HEK293 (cell line): ENCODE measurements around the gene PTGES2.

Experiments used
- CTCF ChIA-PET: fragments of 350-600 bp; formaldehyde crosslinking; extraction: SDS; loops from one replicate; lab custom pipeline; 2021; ENCODE audit warnings: antibody characterized with exemption; lab: Yijun Ruan, JAX
- POLR2A ChIA-PET: fragments of 300-600 bp; formaldehyde crosslinking; extraction: SDS; loops from one replicate; lab custom pipeline; 2020; ENCODE audit warnings: antibody characterized with exemption, inconsistent platforms; lab: Yijun Ruan, JAX
- H3K27ac ChIP-seq: fragments of 200-500 bp; sonication (Bioruptor generic); 2 replicates; pipeline ENCODE4 v1.5.1; 2014; ENCODE audit warnings: low read depth, low read length, control low read depth, inconsistent platforms; ENCODE audit errors: extremely low read depth
- H3K36me3 ChIP-seq, 2 experiments: fragments of 200-500 bp in 1 of 2; sonication (Bioruptor generic) in 1 of 2; 1 replicate in 1 of 2; 2 replicates in 1 of 2; pipeline ENCODE4 v1.5.1; 2014 to 2017; ENCODE audit warnings: inconsistent platforms in 2 of 2, low read length in 2 of 2; ENCODE audit not compliant: control insufficient read depth in 2 of 2, insufficient read depth in 1 of 2
- H3K4me1 ChIP-seq: fragments of 200-500 bp; sonication (Bioruptor generic); 2 replicates; pipeline ENCODE4 v1.5.1; 2014; ENCODE audit warnings: mild to moderate bottlenecking, low read length, inconsistent platforms; ENCODE audit not compliant: control insufficient read depth, insufficient read depth
- H3K4me3 ChIP-seq: 2 replicates; pipeline ENCODE4 v1.5.1; 2011; ENCODE audit warnings: low read depth, mild to moderate bottlenecking, control low read depth, low read length, moderate library complexity
- H3K9me3 ChIP-seq: fragments of 200-500 bp; sonication (Bioruptor generic); 2 replicates; pipeline ENCODE4 v1.5.1; 2014; ENCODE audit warnings: low read depth, low read length, inconsistent platforms; ENCODE audit not compliant: control insufficient read depth, insufficient read depth
- HIC1 ChIP-seq: fragments of 450-650 bp; formaldehyde crosslinking; IDR thresholded peaks from 2 replicates; pipeline ENCODE4 v1.5.1; 2016; ENCODE audit warnings: missing biosample characterization, missing genetic modification characterization
- KLF1 ChIP-seq: fragments of 450-650 bp; formaldehyde crosslinking; IDR thresholded peaks from 2 replicates; pipeline ENCODE4 v1.5.1; 2016; ENCODE audit warnings: missing biosample characterization, missing genetic modification characterization
- ZBTB10 ChIP-seq: fragments of 450-650 bp; formaldehyde crosslinking; IDR thresholded peaks from 2 replicates; pipeline ENCODE4 v1.5.1; 2016; ENCODE audit warnings: missing biosample characterization, missing genetic modification characterization
- ZNF114 ChIP-seq: fragments of 450-650 bp; formaldehyde crosslinking; IDR thresholded peaks from 2 replicates; pipeline ENCODE4 v1.5.0; 2017; ENCODE audit warnings: missing biosample characterization, missing genetic modification characterization
- ZNF148 ChIP-seq: fragments of 450-650 bp; formaldehyde crosslinking; IDR thresholded peaks from 2 replicates; pipeline ENCODE4 v1.5.0; 2017; ENCODE audit warnings: missing biosample characterization, missing genetic modification characterization, borderline replicate concordance
- ZNF16 ChIP-seq: fragments of 450-650 bp; formaldehyde crosslinking; IDR thresholded peaks from 2 replicates; pipeline ENCODE4 v1.5.1; 2016; ENCODE audit warnings: low read depth, missing biosample characterization, missing genetic modification characterization
- ZNF292 ChIP-seq: fragments of 450-650 bp; formaldehyde crosslinking; IDR thresholded peaks from 2 replicates; pipeline ENCODE4 v1.5.1; 2016; ENCODE audit warnings: low read depth, missing biosample characterization, missing genetic modification characterization, borderline replicate concordance
- ZNF664 ChIP-seq: fragments of 450-650 bp; formaldehyde crosslinking; IDR thresholded peaks from 2 replicates; pipeline ENCODE4 v1.5.1; 2016; ENCODE audit warnings: missing biosample characterization, missing genetic modification characterization
- ZNF747 ChIP-seq: fragments of 450-650 bp; formaldehyde crosslinking; IDR thresholded peaks from 2 replicates; pipeline ENCODE4 v1.5.1; 2016; ENCODE audit warnings: missing biosample characterization, missing genetic modification characterization
- ZSCAN4 ChIP-seq: fragments of 450-650 bp; formaldehyde crosslinking; IDR thresholded peaks from 2 replicates; pipeline ENCODE4 v1.5.1; 2017; ENCODE audit warnings: missing biosample characterization, missing genetic modification characterization
- ZSCAN5A ChIP-seq: fragments of 450-650 bp; formaldehyde crosslinking; IDR thresholded peaks from 2 replicates; pipeline ENCODE4 v1.5.1; 2016; ENCODE audit warnings: missing biosample characterization, missing genetic modification characterization

Gene PTGES2

GRCh38 chr9:128150594-128151308 is 23.2 kb upstream of the PTGES2 start:
- H3K4me3 ChIP-seq = no peak overlapping the region
- H3K27ac ChIP-seq = no peak overlapping the region

GRCh38 chr9:128149951-128150593 is 22.5 kb upstream of the PTGES2 start:
- H3K4me3 ChIP-seq = no peak overlapping the region
- ChIA-PET CTCF (interaction anchor here (0.7 to 2.2 kb wide), 9 partner anchors 9 to 270 kb away, joined by 3 to 9 read pairs (median 3); partner anchors contain the start of genes CERCAM and DNM1), POLR2A (interaction anchor here (0.6 to 2.4 kb wide), 3 partner anchors 8 to 236 kb away, joined by 3 to 9 read pairs (median 4); partner anchors contain the start of gene BBLN)
- H3K27ac ChIP-seq = no peak overlapping the region
- no peak for TF ChIP-seq ZNF747
- no peak for TF ChIP-seq ZBTB10
- TF ChIP-seq ZNF292 (tag by site-specific recombination) = no peak
- no peaks in the 10 kb centered on the region for H3K9me3 ChIP-seq
- no peaks in the 10 kb centered on the region for H3K4me1 ChIP-seq
- no peaks in the 10 kb centered on the region for H3K36me3 ChIP-seq

More at GRCh38 chr9:128150594-128151308, 23.2 kb upstream of the PTGES2 start:
- TF ChIP-seq HIC1 (tag by site-specific recombination) (no peak), ZNF148 (tag by site-specific recombination) (no peak), ZSCAN4 (tag by site-specific recombination) (no peak), ZNF664 (tag by site-specific recombination) (no peak), ZSCAN5A (tag by site-specific recombination) (no peak), ZNF16 (tag by site-specific recombination) (no peak), KLF1 (tag by site-specific recombination) (no peak), ZNF114 (no peak)
- H3K36me3 ChIP-seq = no peaks in the 10 kb centered on the region
- ChIA-PET POLR2A (interaction anchor here (0.6 to 2.4 kb wide), 3 partner anchors 9 to 236 kb away, joined by 3 to 9 read pairs (median 4); partner anchors contain the start of gene BBLN), CTCF (interaction anchor here (0.6 to 2.2 kb wide), 16 partner anchors 8 to 1962 kb away, joined by 3 to 9 read pairs (median 3); partner anchors contain the start of genes CERCAM and DNM1)
- H3K9me3 ChIP-seq = no peaks in the 10 kb centered on the region
- no peaks in the 10 kb centered on the region for H3K4me1 ChIP-seq
